NOMO-1 treated with DMSO at 0.1 percent for 48 hours (cell line): Measurements from ENCODE around the gene SUCLG2.

Source experiments
- DNase-seq: peaks from one replicate; lab custom pipeline; 2025; ENCODE audit not compliant: unreplicated experiment; lab: John Stamatoyannopoulos, UW

SUCLG2 gene, protein sequence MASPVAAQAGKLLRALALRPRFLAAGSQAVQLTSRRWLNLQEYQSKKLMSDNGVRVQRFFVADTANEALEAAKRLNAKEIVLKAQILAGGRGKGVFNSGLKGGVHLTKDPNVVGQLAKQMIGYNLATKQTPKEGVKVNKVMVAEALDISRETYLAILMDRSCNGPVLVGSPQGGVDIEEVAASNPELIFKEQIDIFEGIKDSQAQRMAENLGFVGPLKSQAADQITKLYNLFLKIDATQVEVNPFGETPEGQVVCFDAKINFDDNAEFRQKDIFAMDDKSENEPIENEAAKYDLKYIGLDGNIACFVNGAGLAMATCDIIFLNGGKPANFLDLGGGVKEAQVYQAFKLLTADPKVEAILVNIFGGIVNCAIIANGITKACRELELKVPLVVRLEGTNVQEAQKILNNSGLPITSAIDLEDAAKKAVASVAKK

DNA sequence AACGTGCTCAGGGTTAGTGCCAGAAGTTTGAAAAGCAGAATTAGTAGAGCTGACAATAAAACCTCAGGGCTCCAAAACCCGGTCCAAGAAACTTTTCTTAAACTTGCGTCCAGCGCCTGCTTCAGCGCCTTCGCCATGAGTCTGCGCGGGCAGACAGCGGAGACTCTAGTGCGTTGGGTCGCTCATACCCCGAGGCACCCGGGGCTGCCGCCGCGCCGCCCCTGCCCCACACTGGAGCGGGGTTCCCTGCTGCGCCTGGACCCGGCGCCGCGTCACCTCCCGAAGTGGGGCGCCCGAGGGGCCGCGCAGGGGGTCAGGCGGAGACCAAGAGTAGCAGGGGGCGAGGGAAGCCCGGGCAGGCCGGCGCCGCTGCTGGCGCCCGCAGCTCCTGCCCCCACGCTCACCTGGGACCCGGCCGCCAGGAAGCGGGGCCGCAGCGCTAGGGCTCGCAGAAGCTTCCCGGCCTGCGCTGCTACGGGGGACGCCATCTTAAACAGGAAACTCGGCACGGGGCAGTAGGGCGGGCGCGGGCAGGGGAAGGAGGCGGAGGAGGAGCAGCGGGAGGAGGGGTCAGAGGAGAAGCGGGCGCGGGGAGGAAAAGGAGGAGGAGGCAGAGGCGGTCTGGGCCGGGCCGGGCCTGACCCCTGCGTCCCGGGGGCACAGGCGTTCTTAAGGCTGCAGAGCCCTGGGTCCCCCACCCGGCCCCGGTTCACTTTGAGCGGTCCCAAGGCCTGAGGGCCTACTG lies at the start of gene SUCLG2:
Gene SUCLG2 (minus strand): TSS at position 514 of the 745 bp plus-strand sequence. CDS start 26 bp downstream, at position 488.
- peak; percentile 86 for DNase-seq

DNA sequence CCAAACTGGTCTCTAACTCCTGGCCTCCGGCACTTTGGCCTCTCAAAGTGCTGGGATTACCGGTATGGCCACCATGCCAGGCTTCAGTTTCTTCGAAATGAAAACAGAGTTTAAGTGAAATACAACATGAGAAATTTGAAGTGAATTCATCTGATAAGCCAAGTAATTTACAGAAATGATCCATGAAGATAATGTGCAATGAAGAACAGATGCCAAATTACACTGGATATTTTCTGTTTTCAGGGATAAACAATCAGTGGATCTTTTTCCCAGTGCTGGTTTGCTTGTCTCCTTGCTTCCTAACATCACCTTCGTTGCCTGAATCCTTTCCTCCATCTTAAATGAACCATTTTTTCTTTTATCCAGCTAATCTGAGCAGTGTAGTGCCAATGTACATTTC lies 46.2 kb upstream of the SUCLG2 start:
- no peak for DNase-seq

DNA sequence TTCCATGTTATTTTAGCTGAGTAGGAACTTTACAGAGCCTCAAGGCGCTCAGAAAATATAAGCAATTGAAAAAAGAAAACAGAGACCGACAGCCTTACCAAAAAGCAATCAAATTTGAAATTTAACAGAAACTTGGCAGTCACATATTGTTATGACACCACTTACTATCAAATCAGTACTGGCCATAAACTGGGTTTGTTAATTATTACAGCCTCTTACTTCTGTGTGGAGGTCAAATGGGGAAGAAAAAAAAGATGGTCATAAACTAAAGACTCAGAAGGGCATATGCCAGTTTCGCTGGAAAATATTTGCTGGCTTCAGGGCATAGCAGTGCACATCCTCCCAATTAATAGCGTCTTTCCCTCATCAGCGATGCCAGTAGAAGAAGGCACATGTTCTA lies 45.5 kb upstream of the SUCLG2 start:
- DNase-seq, result no peak

DNA sequence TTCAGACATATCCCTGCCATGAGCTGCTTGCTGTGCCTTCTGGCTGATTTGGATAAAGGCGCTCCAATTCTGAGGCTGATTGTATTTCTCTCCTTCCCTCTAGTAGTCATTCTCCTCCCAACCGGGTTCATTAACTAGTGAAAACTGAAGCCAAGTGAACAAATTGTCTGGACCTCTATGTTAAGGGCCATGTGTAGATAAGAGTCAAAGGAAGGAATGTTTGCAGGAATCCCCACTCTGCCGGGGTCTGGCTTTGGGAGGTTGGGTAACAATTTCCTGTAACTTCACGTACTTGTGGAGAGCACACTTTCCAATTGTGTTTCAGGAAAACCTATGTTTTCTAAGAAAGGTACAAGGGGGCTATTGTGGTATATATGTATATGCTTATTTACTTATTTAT lies 38.2 kb upstream of the SUCLG2 start:
- no peak for DNase-seq

DNA sequence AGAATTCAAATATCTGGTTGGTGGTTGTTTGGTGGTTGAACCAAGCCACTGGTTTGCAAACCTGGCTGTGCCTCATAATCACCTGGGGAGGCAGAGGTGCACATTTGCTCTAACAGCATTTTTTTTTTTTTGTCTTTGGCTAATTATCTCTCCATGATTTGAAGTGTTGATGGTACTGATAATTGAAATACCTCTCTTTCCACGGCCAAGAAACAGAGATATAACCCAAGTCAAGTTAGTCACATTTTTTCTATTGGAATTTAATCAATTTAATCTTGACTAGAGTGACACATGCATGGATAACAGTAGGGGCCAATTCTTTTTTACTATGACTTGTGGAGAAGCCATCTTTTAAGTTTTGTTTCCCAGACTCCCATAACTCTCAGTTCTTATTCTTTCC lies 37.5 kb upstream of the SUCLG2 start:
- DNase-seq, result no peak

DNA sequence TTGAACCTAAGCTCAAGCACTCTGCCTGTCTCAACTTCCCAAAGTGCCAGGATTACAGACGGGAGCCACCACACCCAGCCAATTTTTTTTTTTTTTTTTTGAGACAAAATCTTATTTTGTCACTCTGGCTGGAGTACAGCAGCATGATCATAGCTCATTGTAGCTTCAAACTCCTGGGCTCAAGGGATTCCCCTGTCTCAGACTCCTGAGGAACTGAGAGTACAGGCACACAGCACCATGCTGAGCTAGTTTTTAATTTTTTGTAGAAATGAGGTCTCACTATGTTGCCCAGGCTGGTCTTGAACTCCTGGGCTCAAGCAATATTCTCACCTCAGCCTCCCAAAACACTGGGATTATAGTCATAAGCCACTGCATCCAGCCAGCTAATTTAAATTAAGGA lies 36.8 kb upstream of the SUCLG2 start:
- no peak for DNase-seq

DNA sequence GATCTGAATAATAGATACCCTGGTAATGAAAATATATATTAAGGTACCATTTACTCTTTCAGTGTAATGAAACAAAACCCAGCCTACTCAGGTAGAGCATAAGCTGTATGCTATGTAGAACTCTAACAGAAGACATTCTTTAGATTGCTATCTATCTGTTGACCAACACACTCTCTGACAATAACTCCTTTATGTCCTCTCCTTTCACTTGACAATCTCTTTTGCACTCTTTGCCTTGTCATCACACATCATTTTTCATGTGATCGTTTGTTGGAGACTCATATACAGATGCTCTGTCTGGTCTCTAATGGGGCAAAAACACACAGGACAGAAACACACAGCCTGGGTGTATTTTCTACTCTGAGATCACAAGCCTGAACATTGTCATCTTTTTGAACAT lies 35.4 kb upstream of the SUCLG2 start:
- DNase-seq, result no peak

DNA sequence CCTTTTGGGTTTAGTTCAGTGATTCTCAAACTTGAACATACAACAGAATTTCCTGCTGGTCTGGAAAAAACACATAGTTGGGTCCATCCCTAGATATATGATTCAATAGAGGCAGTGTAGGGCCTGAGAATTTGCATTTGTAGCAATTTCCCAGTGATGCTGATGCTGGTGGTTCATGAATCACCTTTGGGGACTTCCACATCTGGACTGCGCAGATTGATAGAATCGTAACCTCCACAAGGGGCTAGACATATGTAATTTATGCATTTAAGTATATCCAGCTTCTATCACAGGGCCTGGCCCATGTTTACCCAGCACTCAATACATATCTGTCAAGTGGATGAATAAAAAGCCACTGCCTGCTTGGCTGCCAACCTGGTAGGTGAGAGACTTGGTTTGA lies 33.8 kb upstream of the SUCLG2 start:
- no peak for DNase-seq

DNA sequence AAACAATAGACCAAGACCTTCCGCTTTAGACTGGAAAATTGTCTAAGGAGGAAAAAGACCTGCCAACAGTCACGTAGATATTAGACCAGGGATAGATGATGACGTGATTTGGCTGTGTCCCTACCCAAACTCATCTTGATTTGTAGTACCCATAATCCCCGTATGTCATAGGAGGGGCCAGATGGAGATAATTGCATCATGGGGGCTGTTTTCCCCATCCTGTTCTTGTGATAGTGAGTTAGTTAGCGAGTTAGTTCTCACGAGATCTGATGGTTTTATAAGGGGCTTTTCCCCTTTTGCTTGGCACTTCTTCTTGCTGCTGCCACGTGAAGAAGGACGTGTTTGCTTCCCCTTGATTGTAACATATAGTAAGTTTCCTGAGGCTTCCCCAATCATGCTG lies 31.7 kb upstream of the SUCLG2 start:
- DNase-seq, result no peak

DNA sequence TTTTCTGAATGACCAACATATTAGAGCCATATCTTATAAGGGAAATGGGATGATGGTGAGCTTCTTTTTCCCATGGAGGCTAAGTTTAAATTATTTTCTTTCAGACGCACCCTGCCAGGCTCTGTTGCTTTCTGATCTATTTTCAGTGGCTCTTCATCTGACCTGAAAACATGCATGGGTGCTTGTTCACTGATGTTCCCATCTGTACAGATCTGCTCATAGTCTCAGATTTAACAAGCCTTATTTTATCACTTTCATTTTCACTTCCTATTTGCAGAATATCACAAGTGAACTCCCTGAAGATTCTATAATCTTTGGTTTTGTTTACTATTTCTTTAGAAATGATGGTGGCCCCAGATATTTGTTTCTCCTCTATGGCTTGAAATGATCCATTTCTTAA lies 31.1 kb upstream of the SUCLG2 start:
- DNase-seq, result peak; percentile 56

DNA sequence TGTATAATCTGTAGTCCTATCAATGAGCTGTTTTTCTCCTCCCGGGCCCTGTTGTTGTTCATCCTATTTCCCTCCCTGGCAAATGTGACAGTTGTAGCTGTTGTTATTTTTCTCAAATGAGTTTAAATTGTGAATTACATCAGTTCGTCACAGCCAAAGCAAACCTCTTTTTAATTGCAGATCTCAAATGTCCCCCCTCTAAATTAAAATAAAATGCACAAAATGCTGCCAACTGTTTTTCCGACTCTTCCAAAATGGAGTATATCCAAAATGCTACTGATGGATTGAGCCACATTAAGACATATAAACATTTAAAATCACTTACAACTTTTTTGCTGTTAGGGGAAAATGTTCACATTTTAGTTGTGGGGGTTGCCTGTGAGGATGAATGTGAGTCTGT lies 29.8 kb upstream of the SUCLG2 start:
- DNase-seq, result no peak

DNA sequence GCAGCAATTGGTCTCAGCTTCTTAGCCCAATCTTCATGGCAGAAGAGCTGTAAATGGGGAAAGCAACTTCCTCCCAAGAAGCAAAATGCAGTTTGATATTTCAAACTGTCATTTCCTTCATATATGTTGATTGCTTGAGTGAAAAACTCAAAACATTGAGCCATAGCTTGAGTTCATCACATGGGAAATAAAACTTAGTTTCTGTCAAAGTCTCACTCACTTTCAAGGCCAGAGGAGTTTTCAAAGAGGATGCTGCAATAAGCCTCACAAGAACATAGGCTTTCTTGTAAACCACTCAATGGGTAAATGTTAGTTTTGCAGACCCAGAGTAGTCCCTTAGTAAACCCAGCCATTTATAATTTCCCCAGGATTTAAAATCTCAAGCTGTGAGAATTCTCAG lies 29.1 kb upstream of the SUCLG2 start:
- no peak for DNase-seq

DNA sequence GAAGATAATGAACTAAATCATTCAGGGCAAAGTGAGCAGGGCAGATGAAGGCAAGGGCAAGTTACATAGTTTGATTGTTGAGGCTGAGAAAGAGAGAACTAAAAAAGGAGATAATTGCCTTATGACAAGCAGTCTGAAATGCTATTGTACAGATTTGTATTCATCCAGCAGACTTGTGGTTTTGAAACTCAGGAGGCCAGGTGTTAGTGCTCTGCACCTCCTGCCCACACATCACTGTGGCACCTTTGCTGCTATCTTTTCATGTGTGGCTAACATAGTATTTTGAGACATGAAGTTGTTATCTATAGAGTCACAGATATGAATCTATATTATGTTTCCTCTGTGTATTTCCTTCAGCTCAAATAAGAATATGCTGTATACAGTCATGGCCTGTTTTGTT lies 24.3 kb upstream of the SUCLG2 start:
- DNase-seq, result no peak

DNA sequence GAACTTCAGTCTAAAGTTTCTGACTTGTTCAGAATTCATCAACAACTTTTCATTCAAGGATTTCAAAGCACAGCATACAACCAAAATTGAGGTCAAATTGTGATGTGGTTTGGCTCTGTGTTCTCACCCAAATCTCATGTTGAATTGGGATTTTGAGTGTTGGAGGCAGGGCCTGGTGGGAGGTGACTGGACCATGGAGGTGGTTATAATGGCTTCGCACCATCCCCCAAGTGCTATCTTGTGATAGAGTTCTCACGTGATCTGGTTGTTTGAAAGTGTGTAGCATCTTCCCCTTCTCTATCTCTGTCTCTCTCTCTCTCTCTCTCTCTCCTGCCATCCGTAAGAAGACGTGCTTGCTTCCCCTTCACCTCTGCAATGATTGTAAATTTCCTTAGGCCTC lies 19.6 kb upstream of the SUCLG2 start:
- no peak for DNase-seq

DNA sequence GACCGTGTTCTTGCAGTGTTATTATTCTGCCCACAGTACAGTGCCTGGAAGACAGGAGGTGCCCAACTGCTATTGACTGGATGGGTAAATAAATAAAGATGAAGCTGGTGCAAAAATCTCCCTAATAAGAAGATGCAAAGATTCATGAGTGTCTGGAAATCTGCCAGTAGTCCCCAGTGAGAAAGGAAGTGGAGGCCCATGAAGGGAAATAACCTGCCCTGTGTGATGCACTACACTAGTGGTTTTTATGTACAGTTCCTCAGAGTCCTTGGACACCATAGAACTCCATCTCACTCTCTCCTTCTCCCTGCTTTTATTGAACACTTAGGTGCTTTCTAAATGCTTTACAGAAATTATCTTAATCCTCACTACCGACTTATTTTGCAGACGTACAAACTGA lies 8.3 kb upstream of the SUCLG2 start:
- DNase-seq, result no peak

DNA sequence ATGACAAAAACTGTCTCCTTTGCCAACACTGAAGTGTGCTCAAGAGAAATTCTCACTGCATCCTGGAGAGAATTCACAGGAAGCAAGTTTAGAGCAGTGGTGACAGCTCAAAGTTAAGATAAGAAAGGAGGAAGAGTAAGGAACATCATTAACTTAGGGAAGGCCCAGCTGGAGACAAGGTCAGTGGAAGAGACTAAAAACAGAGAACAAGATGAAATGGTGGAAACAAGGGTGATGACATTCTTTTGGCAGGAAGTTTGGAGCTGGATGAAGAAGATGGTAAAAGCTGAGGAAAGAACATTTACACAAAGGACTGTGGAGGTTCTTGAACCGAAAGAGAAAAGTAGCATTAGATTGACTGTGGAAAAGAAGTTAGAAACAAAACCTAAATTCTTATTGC lies 6.7 kb upstream of the SUCLG2 start:
- no peak for DNase-seq

DNA sequence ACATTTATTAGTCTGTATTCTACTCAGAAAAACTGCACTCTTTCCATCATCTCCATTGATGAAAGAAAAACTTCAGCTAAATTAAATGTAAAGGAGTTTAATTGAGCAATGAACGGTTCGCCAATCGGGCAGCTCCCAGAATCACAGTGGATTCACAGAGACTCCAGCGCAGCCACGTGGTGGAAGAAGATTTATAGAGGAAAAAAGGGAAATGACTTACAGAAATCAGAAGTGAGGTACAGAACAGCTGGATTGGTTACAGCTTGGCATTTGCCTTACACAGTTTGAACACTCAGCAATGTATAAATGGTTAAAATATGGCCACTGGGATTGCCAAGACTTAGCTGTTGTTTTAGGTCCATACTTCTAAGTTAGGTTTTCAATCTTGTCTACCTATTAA lies 2.8 kb upstream of the SUCLG2 start:
- peak; percentile 50 for DNase-seq

DNA sequence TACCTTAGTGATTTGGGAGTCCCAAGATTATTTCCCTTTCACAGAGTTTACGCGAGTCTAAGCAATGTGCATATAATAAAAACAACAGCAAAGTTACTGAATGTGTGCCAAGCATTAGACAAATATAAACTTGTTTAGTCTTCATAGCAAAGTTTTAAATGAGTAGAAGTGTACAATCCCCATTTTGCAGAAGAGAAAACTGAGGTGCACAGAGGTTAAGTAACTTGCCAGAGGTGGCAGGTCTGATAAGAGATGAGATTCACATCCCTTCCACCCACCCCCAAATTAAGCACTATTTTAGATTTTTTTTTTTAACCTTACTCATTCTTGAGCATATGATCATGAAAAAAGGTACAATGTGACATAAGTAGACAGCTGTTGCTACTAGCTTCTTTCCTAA lies 2.2 kb upstream of the SUCLG2 start:
- no peak for DNase-seq

DNA sequence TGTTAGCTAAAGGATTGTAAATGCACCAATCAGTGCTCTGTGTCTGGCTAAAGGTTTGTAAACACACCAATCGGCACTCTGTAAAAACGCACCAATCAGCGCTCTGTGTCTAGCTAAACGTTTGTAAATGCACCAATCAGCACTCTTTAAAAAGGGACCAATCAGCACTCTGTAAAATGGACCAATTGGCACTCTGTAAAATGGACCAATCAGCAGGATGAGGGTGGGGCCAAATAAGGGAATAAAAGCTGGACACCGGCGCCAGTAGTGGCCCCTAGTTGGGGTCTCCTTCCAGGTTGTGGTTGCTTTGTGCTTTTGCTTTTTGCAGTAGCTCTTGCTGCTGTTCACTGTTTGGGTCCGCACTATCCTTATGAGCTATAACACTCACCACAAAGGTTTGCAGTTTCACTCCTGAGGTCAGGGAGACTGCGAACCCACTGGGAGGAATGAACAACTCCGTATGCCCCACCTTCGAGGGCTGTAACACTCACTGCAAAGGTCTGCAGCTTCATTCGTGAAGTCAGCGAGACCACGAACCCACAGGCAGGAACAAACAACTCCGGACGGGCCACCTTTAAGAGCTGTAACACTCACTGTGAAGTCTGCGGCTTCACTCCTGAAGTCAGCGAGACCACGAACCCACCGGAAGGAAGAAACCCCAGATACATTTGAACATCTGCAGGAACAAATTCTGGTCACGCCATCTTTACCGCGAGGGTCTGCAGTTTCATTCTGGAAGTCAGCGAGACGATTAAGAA lies 1.1 kb upstream of the SUCLG2 start:
- peak; percentile 2 for DNase-seq

DNA sequence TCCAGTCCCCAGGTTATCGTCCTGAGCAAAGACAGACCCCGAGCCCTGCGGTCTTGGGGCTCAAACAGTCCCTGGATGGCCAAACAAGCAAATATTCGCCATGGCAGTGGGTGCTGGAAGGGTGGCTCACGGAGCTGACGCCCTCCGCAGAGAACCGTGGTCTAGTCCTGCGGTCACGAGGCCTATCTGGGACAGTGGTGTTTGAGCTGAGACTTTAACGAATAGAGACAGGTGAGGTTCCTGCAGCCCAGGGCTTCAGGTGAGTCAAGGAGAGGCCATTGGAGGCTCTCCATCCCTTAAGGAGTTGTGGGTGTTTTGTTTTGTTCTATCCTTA lies 399 bp upstream of the SUCLG2 start:
- no peak for DNase-seq

DNA sequence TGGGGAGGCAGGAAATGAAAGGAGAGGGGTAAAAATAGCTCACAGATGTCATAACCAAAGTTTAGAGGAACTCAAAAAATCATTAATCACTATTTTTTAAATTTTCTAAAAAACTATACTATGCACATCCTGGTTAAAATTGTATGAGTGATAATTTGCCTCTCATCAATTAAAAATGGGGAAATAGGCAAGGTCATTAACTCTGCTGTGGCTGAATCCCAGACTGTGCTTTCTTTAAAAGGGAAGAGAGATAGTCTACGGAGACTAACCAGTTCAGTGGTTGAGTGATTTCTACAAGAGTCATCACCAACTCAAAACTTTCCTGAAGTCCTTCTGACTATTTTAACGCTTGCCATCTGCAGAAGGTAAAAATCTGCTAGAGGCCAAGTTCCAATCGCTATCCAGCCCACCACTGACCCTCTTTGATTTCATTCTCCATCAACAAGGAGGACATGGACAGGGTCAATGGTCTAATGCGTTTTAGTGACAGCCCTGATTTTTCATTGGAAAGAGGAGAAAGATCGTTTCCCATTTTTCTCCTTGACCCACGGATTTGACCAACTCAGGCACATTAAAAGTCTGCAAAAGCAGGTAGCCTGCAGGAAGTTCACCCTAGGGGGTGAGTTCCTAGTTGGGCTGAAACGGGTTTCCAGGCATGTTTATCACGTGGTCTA lies 850 bp downstream of the SUCLG2 start:
- peak; percentile 61 for DNase-seq
